NOMO-1 (cell line): Measurements from ENCODE around the gene ZNF888.
A peak's percentile ranks its signal among the peaks of the same experiment; 100 is the strongest.
"Not testable (repeated sequence)": the region's sequence is repeated elsewhere in the genome, so short reads cannot be mapped to it uniquely, and the experiment has no call there.

Experiments
- DNase-seq, 2 experiments: peaks; one replicate each; lab custom pipeline; 2025; ENCODE audit not compliant: unreplicated experiment in 2 of 2; lab: John Stamatoyannopoulos, UW

ZNF888 gene

GRCh38 chr19:52942386-52943133, 19.3 kb upstream of the ZNF888 start:
- peak; percentile 75 to 77 for DNase-seq

GRCh38 chr19:52941941-52942385, 18.7 kb upstream of the ZNF888 start:
- no peak for DNase-seq

GRCh38 chr19:52941523-52941922, 18.3 kb upstream of the ZNF888 start:
- DNase-seq, result not testable (repeated sequence)

GRCh38 chr19:52940905-52941304, 17.7 kb upstream of the ZNF888 start:
- DNase-seq, result not testable (repeated sequence)

DNA sequence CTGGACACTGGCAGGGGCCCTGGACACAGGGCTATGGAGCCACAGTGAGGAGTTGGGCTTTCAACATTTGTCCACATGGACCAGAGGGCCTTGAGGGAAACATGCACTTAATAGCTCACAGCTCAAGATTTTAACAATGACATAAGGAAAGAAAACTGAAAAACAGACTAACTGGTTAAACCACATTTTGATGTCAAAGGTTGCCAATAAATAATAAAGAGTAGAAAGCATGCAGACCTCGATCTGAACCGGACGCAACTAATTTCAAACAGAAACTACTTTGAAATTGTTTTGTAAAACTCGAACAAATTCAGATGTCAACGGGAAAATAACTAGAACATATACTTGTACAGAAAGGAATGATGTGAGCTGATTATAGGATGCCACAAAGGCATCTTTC, 15.5 kb upstream of the ZNF888 start:
- DNase-seq, result no peak

DNA sequence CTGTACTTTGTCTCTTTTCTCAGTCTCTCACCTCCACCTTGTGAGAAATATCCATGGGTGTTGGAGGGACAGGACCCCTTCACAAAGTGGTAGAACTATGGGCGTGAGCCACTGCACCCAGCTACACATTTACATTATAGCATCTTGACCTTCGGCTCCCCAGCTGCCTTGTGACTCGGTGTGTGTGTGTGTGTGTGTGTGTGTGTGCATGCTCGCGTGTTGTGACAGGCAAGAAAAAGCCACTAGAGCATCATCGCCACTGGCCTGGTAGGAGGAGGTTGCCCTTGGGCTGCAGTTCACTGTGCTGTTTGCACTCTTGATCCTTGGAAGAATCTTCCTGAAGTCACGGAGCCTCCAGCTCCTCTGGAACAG, 13.7 kb upstream of the ZNF888 start:
- no peak for DNase-seq

- peak in 1 of 2 experiments; percentile 33 for DNase-seq
Observed at GRCh38 chr19:52936151-52936953, 13.1 kb upstream of the ZNF888 start.

DNA sequence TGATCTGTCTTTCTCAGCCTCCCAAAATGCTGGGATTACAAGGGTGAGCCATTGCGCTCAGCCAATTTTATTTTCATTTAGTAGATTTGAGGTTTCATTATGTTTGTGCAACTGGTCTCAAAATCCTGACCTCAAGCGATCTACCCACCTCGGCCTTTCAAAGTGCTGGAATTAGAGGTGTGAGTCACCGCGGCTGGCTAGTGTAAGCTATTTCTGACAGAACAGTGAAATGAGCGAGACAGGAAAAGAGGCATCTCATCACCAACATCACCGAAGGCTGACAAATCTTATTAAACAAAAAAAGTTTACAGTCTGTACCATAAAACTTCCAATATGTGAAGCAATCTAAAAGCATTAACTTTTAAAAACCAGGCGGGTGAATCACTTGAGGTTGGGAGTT, 12.2 kb upstream of the ZNF888 start:
- DNase-seq, result peak in 1 of 2 experiments; percentile 19

DNA sequence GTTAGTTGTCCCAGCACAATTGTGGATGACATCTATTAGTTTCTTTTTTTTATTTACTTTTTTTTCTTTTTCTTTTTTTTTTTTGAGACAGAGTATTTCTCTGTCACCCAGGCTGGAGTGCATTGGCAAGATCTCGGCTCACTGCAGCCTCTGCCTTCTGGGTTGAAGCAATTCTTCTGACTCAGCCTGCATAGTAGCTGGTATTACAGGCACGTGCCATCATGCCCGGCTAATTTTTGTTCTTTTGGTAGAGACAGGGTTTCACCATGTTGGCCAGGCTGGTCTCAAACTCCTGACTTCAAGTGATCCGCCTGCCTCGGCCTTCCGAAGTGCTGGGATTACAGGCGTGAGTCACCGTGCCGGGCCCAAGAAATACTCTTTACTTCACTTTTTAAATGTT, 1.4 kb upstream of the ZNF888 start:
- DNase-seq, result not testable (repeated sequence)

GRCh38 chr19:52923778-52924593, 758 bp upstream of the ZNF888 start:
- peak; percentile 20 to 44 for DNase-seq

DNA sequence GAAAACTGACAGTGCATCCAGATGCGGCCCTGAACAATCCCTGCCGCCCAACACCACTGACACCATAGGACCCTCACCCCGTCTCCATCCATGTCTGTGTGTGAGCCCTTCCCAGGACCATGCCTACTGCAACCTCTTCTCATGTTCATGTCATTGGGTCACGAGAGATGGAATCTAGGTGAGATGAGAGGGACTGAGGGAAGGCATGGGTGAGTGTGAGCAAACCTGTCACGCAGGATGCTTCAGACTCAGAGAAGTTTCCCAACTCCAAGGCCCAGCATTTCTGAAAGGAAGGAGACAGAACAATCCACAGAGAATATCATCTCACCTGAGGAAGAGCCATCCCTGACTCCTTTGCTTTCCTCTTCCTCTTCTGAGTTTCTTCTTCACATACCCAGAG, 5.7 kb downstream of the ZNF888 start:
- no peak for DNase-seq

GRCh38 chr19:52910648-52911047, 12.6 kb downstream of the ZNF888 start:
- no peak for DNase-seq

- not testable (repeated sequence) for DNase-seq
Observed at GRCh38 chr19:52904052-52904780, 19.0 kb downstream of the ZNF888 start.

- no peak for DNase-seq
Observed at GRCh38 chr19:52901842-52902241, 21.4 kb downstream of the ZNF888 start.

DNA sequence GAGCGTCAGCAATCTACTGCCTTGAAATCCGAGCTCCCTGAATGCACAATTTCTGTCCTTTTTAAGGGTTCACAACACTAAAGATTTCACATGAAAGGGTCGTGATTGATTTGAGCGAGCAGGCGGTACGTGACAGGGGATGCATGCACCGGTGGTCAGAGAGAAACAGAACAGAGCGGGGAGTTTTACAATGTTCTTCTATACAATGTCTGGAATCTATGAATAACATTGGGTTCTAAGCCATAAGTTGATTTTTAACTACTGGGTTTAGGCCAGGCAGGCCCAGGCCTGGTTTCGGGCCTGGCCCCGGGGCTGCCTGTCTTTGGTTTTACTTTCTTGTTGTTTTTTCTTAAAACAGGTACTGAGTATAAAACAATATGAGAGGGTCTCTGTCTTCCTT, 24.6 kb downstream of the ZNF888 start:
- not testable (repeated sequence) for DNase-seq

DNA sequence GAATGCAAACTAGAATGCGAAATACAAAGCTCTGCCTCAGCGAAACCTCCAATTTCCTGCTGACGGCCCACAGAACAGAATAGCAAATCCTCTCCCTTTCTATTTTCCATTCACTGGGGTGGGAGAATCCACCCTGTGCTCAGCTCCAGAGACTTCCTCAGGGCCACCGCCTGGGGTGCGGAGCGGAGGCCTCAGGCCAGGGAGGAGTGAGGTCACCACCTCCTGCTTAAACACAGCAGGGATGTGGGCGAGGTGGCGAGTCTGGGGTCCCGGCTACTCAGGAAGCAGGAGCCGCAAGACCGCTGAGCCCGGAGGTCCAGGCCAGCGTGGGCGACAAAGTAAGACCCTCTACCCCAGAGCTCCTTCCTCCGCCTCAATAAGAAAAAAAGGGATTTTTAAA, 25.1 kb downstream of the ZNF888 start:
- no peak for DNase-seq

- DNase-seq, result no peak
Observed at GRCh38 chr19:52897138-52897935, 25.9 kb downstream of the ZNF888 start, which contains the start of gene ZNF320. Gene ZNF320 (minus strand): TSS chr19:52897635. CDS start chr19:52890255, 7,380 bp downstream.

GRCh38 chr19:52896431-52897137, 26.6 kb downstream of the ZNF888 start:
- no peak for DNase-seq

- DNase-seq, result no peak
Observed at GRCh38 chr19:52891336-52891735, 31.9 kb downstream of the ZNF888 start.
